ENCODE measurements around the gene FNDC3B. TPM values are rescaled to one million over a fixed set of nuclear protein-coding genes. Genes with fewer than 3 reads are reported as not detected.
A peak's percentile ranks its signal among the peaks of the same experiment; 100 is the strongest.

The FNDC3B gene
- polyA plus RNA-seq, 2 of the 4 experiments (the other 2 are of a cell fraction): 29.5 to 33.6 TPM

DNA sequence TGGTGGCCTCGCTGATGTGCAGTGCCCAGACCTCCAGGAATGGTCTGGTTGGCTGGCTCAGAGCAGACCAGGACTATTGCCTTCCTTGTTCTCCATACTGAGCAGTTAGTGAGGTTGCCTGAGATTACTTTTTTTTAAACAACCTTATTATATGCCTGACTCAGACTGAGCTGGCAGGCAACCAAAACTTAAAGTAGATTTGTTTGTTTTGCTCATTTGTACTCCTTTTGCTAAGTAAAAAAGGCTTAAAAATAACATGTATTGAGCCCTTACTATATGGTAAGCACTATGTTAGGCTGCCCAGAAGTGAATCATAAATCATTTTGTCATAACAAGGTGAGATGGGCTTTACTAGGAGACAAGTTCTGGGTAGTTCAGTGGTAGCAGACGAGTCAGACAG, 316.5 kb downstream of the FNDC3B start:
- CTCF ChIA-PET: no interaction called here
- peak in 1 of 2 experiments; percentile 28 for DNase-seq (ENCODE audit: low read depth in 1 of 2, low spot score in 1 of 2)
- Histone ChIP-seq H3K9me3 (no peaks in the 10 kb centered on the region), H3K4me2 (peak overlapping the region; percentile 36; the same call in 1 of the 3 replicates), H3K4me1 (peaks cover 21% of the 10 kb centered on the region), H3K27ac (no peak overlapping the region; a peak in 1 of 6 replicates), H3K4me3 (no peak overlapping the region)
- WGBS (ENCODE audit: missing lambda C conversion rate): 71% methylated on average over 2 of the region's 2 CpGs
- peak; percentile 78 for ATAC-seq
- TF ChIP-seq TP53 (CRISPR knock-in tag; IDR thresholded peaks at IDR 0.05): no peak
- no peak for TF ChIP-seq JUNB (IDR thresholded peaks at IDR 0.05)
- TF ChIP-seq HEYL (CRISPR knock-in tag; IDR thresholded peaks at IDR 0.05): no peak
- no peak for FAIRE-seq
- POLR2A ChIA-PET: no interaction called here

GRCh38 chr3:172356427-172356826, 317.0 kb downstream of the FNDC3B start:
- ATAC-seq: peak in 1 of 2 experiments; percentile 12; a peak in 2 of 6 replicates

DNA sequence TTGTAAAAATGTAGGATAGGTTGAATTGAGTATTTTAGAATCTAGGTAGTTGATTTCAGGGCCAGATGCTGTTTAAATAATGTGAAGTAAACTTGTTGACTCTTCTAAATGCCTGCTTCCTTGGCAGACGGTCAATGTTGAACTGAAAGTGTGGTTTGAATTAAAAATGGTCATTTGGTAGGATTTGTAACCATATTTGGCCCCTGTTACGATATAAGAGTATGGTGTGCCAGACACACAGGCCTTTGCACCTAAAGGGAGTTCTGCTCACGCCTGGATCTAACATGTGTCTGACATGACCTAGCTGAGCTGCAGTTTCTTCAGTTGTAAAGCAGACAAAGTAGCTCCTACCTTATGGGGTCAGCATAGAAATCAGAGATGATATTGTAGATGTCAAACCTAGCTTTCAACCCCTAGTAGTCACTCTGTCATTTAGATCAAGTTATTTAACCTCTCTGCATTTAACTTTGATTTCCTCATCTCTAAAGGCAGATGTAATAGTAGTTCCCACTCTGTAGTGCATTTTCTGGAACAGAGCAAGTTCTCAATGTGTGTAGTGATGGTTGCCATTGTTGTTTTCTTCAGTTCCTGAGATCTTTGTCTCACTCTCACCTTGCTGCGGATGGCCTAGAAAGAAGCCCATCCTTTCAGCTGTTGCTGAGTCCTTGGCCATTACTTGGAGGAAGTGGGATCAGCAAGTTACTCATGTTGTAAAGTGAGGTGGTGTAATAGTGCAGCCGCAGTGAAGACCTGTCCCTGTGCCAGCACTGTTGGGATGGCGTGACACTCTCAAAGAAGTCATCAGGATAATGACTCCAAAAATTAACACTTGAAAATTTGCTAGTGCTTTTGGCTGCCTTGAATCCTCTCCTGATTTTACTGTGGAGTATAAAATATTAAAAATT, 318.7 kb downstream of the FNDC3B start:
- WGBS (ENCODE audit: missing lambda C conversion rate): 91% methylated on average over 6 of the region's 6 CpGs
- ChIA-PET CTCF (interaction anchor here (0.6 to 1.4 kb wide), 3 partner anchors 16 to 1407 kb away, joined by 3 read pairs; no protein-coding TSS in a partner anchor), POLR2A (no interaction called here)
- peaks cover 21% of the 10 kb centered on the region for H3K4me1 ChIP-seq
- DNase-seq (ENCODE audit: low read depth in 1 of 2, low spot score in 1 of 2) (no peak), ATAC-seq (no peak), FAIRE-seq (no peak)
- no peak for TF ChIP-seq EHF (CRISPR knock-in tag; IDR thresholded peaks at IDR 0.05)
- TF ChIP-seq, protein P1, sequence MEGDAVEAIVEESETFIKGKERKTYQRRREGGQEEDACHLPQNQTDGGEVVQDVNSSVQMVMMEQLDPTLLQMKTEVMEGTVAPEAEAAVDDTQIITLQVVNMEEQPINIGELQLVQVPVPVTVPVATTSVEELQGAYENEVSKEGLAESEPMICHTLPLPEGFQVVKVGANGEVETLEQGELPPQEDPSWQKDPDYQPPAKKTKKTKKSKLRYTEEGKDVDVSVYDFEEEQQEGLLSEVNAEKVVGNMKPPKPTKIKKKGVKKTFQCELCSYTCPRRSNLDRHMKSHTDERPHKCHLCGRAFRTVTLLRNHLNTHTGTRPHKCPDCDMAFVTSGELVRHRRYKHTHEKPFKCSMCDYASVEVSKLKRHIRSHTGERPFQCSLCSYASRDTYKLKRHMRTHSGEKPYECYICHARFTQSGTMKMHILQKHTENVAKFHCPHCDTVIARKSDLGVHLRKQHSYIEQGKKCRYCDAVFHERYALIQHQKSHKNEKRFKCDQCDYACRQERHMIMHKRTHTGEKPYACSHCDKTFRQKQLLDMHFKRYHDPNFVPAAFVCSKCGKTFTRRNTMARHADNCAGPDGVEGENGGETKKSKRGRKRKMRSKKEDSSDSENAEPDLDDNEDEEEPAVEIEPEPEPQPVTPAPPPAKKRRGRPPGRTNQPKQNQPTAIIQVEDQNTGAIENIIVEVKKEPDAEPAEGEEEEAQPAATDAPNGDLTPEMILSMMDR (IDR thresholded peaks at IDR 0.05): no peak
- no peak overlapping the region for H3K27ac ChIP-seq
- no peak overlapping the region for H3K4me2 ChIP-seq
- H3K4me3 ChIP-seq: no peak overlapping the region
- H3K9me3 ChIP-seq: no peaks in the 10 kb centered on the region

More at GRCh38 chr3:172356427-172356826, 317.0 kb downstream of the FNDC3B start:
- FAIRE-seq: no peak
- WGBS (ENCODE audit: missing lambda C conversion rate): 85% methylated on average over 5 of the region's 5 CpGs
- ChIA-PET CTCF (no interaction called here), POLR2A (no interaction called here)
- Histone ChIP-seq H3K4me2 (peak overlapping the region; percentile 36; the same call in 1 of the 3 replicates), H3K4me1 (peaks cover 21% of the 10 kb centered on the region), H3K4me3 (no peak overlapping the region), H3K27ac (no peak overlapping the region), H3K9me3 (no peaks in the 10 kb centered on the region)
- no peak for DNase-seq (ENCODE audit: low read depth in 1 of 2, low spot score in 1 of 2)
- TF ChIP-seq HEYL (CRISPR knock-in tag; IDR thresholded peaks at IDR 0.05): no peak
- no peak for TF ChIP-seq RFX5 (IDR thresholded peaks at IDR 0.05)
- no peak for TF ChIP-seq ZC3H11A (IDR thresholded peaks at IDR 0.05)
- no peak for TF ChIP-seq RNF2 (IDR thresholded peaks at IDR 0.05; ENCODE audit: borderline replicate concordance, low read depth)
- TF ChIP-seq HES2 (IDR thresholded peaks at IDR 0.05): no peak
- no peak for TF ChIP-seq CEBPB (IDR thresholded peaks at IDR 0.05)
- no peak for TF ChIP-seq MAZ (IDR thresholded peaks at IDR 0.05; ENCODE audit: borderline replicate concordance, low read depth, low read length)
- no peak for TF ChIP-seq RAD21 (conservative IDR thresholded peaks at IDR 0.05 in 1 of 2, IDR thresholded peaks at IDR 0.05 in 1 of 2)
- no peak for TF ChIP-seq JUN (IDR thresholded peaks at IDR 0.05)
- no peak for TF ChIP-seq KDM1A (IDR thresholded peaks at IDR 0.05; ENCODE audit: low read depth)
- TF ChIP-seq, protein P2, sequence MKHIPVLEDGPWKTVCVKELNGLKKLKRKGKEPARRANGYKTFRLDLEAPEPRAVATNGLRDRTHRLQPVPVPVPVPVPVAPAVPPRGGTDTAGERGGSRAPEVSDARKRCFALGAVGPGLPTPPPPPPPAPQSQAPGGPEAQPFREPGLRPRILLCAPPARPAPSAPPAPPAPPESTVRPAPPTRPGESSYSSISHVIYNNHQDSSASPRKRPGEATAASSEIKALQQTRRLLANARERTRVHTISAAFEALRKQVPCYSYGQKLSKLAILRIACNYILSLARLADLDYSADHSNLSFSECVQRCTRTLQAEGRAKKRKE (CRISPR knock-in tag; IDR thresholded peaks at IDR 0.05; ENCODE audit: low read depth): no peak
- no peak for TF ChIP-seq NPAS2 (CRISPR knock-in tag; IDR thresholded peaks at IDR 0.05; ENCODE audit: borderline replicate concordance)
- TF ChIP-seq CBX2 (IDR thresholded peaks at IDR 0.05; ENCODE audit: borderline replicate concordance, low read depth): no peak
- no peak for TF ChIP-seq SREBF2 (IDR thresholded peaks at IDR 0.05)

All from A549 (cell line).